SH-SY5Y (cell line): ENCODE measurements around the gene POT1.

ENCODE experiments used
- GATA2 ChIP-seq: IDR thresholded peaks from 2 replicates; pipeline ENCODE4 v1.6.1; 2011; ENCODE audit warnings: mild to moderate bottlenecking, low read depth, low read length
- GATA3 ChIP-seq: IDR thresholded peaks from 2 replicates; pipeline ENCODE4 v1.6.1; 2011; ENCODE audit warnings: low read depth, mild to moderate bottlenecking, low read length, moderate library complexity

- TF ChIP-seq GATA2 (no peak), GATA3 (no peak)
Measured at GRCh38 chr7:124940306-124940705, 10.7 kb upstream of the POT1 start.
